Epithelial cell of esophagus (primary cell): ENCODE results near the gene STK40.

Experiments used
- DNase-seq: peaks from one replicate; pipeline ENCODE4 v3.0.0; 2010; ENCODE audit warnings: low read depth
- H3K4me3 ChIP-seq: 2 replicates; pipeline ENCODE4 v1.5.1; 2011; ENCODE audit warnings: mild to moderate bottlenecking, low read length, control low read depth
- CTCF ChIP-seq: IDR thresholded peaks from 2 replicates; pipeline ENCODE4 v1.5.1; 2011; ENCODE audit warnings: low read depth, mild to moderate bottlenecking, low read length, control low read depth, inconsistent platforms; ENCODE audit not compliant: insufficient read depth; ENCODE audit errors: missing control alignments

The STK40 gene

GRCh38 chr1:36384542-36385409 lies 948 bp downstream of the STK40 start:
- TF ChIP-seq CTCF: no peak
- DNase-seq: peak; percentile 66
- peak overlapping the region; percentile 92 for H3K4me3 ChIP-seq

GRCh38 chr1:36383240-36383639 lies 2.5 kb downstream of the STK40 start:
- TF ChIP-seq CTCF: no peak
- no peak for DNase-seq
- no peak overlapping the region for H3K4me3 ChIP-seq

GRCh38 chr1:36382669-36383068 lies 3.1 kb downstream of the STK40 start:
- no peak for TF ChIP-seq CTCF
- H3K4me3 ChIP-seq: no peak overlapping the region
- DNase-seq: no peak

- no peak overlapping the region for H3K4me3 ChIP-seq
- no peak for TF ChIP-seq CTCF
- DNase-seq: no peak
Measured at GRCh38 chr1:36382231-36382630, 3.5 kb downstream of the STK40 start.

GRCh38 chr1:36381405-36381804 lies 4.3 kb downstream of the STK40 start:
- H3K4me3 ChIP-seq: no peak overlapping the region
- DNase-seq: no peak
- no peak for TF ChIP-seq CTCF

- no peak overlapping the region for H3K4me3 ChIP-seq
Measured at GRCh38 chr1:36380782-36381181, 4.9 kb downstream of the STK40 start.

More at GRCh38 chr1:36380782-36381181, 4.9 kb downstream of the STK40 start:
- TF ChIP-seq CTCF: no peak
- DNase-seq: no peak
